OCI-LY1 (cell line): ENCODE data around the gene DEGS2.

Experiments used
- H2AFZ ChIP-seq: fragments of 200-600 bp; sonication (generic), shearing (Covaris generic); 2 replicates; pipeline ENCODE4 v1.6.0; 2014; ENCODE audit warnings: antibody characterized with exemption, mild to moderate bottlenecking, low read length
- H3F3A ChIP-seq: fragments of 200-600 bp; sonication (generic), shearing (Covaris generic); 2 replicates; pipeline ENCODE4 v1.6.0; 2014; ENCODE audit warnings: mild to moderate bottlenecking, antibody characterized with exemption, low read length, moderate library complexity; ENCODE audit not compliant: insufficient read depth
- H3K27ac ChIP-seq: fragments of 200-600 bp; sonication (generic); 2 replicates; pipeline ENCODE4 v1.5.1; 2014; ENCODE audit warnings: low read length, mixed run types, mild to moderate bottlenecking, low read depth; ENCODE audit not compliant: poor library complexity, severe bottlenecking
- H3K27me3 ChIP-seq: fragments of 200-600 bp; sonication (generic); 2 replicates; pipeline ENCODE4 v1.6.0; 2014; ENCODE audit warnings: antibody characterized with exemption, mild to moderate bottlenecking, low read length, moderate library complexity; ENCODE audit not compliant: insufficient read depth
- H3K36me3 ChIP-seq: fragments of 200-600 bp; sonication (generic); 2 replicates; pipeline ENCODE4 v1.6.1; 2014; ENCODE audit warnings: mild to moderate bottlenecking, antibody characterized with exemption, low read length, moderate library complexity, mixed read lengths; ENCODE audit not compliant: insufficient read depth
- H3K4me1 ChIP-seq: fragments of 200-600 bp; sonication (generic); 2 replicates; pipeline ENCODE4 v1.5.1; 2014; ENCODE audit warnings: mild to moderate bottlenecking, low read length, moderate library complexity; ENCODE audit not compliant: insufficient read depth, severe bottlenecking
- H3K4me2 ChIP-seq: fragments of 200-600 bp; sonication (generic), shearing (Covaris generic); 2 replicates; pipeline ENCODE4 v1.6.1; 2014; ENCODE audit warnings: low read length
- H3K4me3 ChIP-seq: fragments of 200-600 bp; sonication (generic); 2 replicates; pipeline ENCODE4 v1.5.1; 2014; ENCODE audit warnings: low read length, low read depth, mild to moderate bottlenecking, mixed read lengths; ENCODE audit not compliant: poor library complexity, severe bottlenecking
- H3K79me2 ChIP-seq: fragments of 200-600 bp; shearing (Covaris generic); 2 replicates; pipeline ENCODE4 v1.6.1; 2016; ENCODE audit warnings: mixed run types, low read length, mixed read lengths; ENCODE audit not compliant: insufficient read depth
- H3K9ac ChIP-seq: fragments of 200-600 bp; sonication (generic), shearing (Covaris generic); 2 replicates; pipeline ENCODE4 v1.6.1; 2014; ENCODE audit warnings: mild to moderate bottlenecking, low read length, mixed read lengths
- H3K9me2 ChIP-seq: fragments of 200-600 bp; sonication (generic), shearing (Covaris generic); 2 replicates; pipeline ENCODE4 v1.6.1; 2014; ENCODE audit warnings: low read depth, mild to moderate bottlenecking, low read length, mixed read lengths
- H3K9me3 ChIP-seq: fragments of 200-600 bp; shearing (Covaris generic); 2 replicates; pipeline ENCODE4 v1.6.1; 2014; ENCODE audit warnings: low read length, mixed read lengths
- H4K20me1 ChIP-seq: fragments of 200-600 bp; sonication (generic), shearing (Covaris generic); 2 replicates; pipeline ENCODE4 v1.6.0; 2016; ENCODE audit warnings: mild to moderate bottlenecking, low read length; ENCODE audit not compliant: insufficient read depth
- EZH2 ChIP-seq: fragments of 200-600 bp; sonication (generic), shearing (Covaris generic); IDR thresholded peaks from 2 replicates; pipeline ENCODE4 v1.8.0; 2017; ENCODE audit warnings: borderline replicate concordance, mixed run types, mild to moderate bottlenecking, antibody characterized with exemption, low read length, moderate library complexity, mixed read lengths
- TF ChIP-seq, protein P1 (sequence below): fragments of 200-600 bp; sonication (generic), shearing (Covaris generic); IDR thresholded peaks from 2 replicates; pipeline ENCODE4 v1.5.1; 2017; ENCODE audit warnings: mild to moderate bottlenecking, antibody characterized with exemption, low read length, moderate library complexity, mixed read lengths

The DEGS2 gene

DNA sequence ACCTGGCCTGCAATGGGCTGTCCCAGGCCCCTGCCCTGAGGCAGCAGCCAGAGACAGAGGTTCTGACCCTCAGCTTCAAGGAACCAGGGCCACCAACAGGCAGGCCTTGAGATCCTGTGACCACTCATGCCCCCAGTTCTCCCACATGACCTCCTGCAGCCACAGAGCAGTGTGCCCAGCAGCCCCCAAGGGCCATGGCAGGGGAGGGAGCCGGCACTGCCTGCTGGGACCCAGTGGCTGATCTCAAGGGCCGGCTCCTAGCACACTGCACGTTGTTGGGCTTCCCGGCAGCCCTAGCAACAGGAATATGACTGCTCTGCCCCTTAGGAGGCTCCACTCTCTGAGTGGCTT, 14.8 kb downstream of the DEGS2 start:
- no peak overlapping the region for H3K27ac ChIP-seq
- no peaks in the 10 kb centered on the region for H3K36me3 ChIP-seq
- no peak overlapping the region for H2AFZ ChIP-seq
- no peaks in the 10 kb centered on the region for H3F3A ChIP-seq
- peaks cover 18% of the 10 kb centered on the region for H3K4me1 ChIP-seq
- no peaks in the 10 kb centered on the region for H3K79me2 ChIP-seq
- H3K9me3 ChIP-seq: no peaks in the 10 kb centered on the region
- no peak overlapping the region for H3K9ac ChIP-seq
- no peak overlapping the region for H3K4me3 ChIP-seq
- no peaks in the 10 kb centered on the region for H3K27me3 ChIP-seq
- no peaks in the 10 kb centered on the region for H3K9me2 ChIP-seq
- H3K4me2 ChIP-seq: no peak overlapping the region
- no peaks in the 10 kb centered on the region for H4K20me1 ChIP-seq
- TF ChIP-seq, protein P1, sequence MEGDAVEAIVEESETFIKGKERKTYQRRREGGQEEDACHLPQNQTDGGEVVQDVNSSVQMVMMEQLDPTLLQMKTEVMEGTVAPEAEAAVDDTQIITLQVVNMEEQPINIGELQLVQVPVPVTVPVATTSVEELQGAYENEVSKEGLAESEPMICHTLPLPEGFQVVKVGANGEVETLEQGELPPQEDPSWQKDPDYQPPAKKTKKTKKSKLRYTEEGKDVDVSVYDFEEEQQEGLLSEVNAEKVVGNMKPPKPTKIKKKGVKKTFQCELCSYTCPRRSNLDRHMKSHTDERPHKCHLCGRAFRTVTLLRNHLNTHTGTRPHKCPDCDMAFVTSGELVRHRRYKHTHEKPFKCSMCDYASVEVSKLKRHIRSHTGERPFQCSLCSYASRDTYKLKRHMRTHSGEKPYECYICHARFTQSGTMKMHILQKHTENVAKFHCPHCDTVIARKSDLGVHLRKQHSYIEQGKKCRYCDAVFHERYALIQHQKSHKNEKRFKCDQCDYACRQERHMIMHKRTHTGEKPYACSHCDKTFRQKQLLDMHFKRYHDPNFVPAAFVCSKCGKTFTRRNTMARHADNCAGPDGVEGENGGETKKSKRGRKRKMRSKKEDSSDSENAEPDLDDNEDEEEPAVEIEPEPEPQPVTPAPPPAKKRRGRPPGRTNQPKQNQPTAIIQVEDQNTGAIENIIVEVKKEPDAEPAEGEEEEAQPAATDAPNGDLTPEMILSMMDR: no peak
- no peak for TF ChIP-seq EZH2

DNA sequence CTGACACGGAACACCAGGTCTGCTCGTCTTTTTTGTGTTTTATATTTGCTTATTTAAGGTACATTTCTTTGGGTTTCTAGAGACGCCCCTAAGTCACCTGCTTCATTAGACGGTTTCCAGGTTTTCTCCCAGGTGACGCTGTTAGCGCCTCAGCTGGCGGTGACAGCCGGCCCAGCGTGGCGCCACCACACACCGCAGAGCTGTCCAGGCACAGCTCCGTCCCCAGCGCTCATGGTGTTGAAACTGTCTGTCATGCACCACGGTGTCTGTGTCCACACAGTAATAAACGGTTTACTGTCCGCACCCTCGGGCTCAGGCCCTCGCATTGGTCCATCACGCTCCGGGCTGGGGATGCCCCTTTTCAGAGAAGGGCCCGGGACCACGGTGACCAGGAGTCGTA, 15.5 kb downstream of the DEGS2 start:
- Histone ChIP-seq H3K79me2 (no peaks in the 10 kb centered on the region), H3F3A (no peaks in the 10 kb centered on the region), H4K20me1 (no peaks in the 10 kb centered on the region), H3K27ac (no peak overlapping the region), H3K27me3 (no peaks in the 10 kb centered on the region), H3K36me3 (no peaks in the 10 kb centered on the region), H3K9me3 (no peaks in the 10 kb centered on the region), H3K4me2 (no peak overlapping the region), H2AFZ (no peak overlapping the region), H3K9me2 (no peaks in the 10 kb centered on the region), H3K4me3 (no peak overlapping the region), H3K4me1 (peaks cover 18% of the 10 kb centered on the region), H3K9ac (no peak overlapping the region)
- TF ChIP-seq EZH2: no peak
- TF ChIP-seq, protein P1: no peak

DNA sequence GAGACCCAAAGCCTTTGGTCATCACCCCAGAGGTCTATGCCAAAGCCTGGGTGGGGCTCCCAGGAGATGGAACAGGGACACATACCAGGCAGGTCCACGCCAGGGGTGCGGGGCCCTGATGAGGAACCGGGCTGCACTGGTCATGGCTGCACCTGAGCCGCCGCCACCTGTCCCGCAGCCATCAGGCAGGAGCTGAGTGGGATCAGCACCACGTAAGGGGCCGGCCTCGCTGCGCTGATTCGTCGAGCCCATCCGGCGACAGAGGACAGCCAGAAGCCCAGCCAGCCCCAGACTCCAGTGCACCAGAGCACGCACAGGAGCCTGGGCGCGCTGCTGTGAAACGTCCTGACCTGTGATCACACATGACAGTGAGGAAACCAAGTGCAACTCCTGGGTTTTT, 15.9 kb downstream of the DEGS2 start:
- H3K4me1 ChIP-seq: peaks cover 18% of the 10 kb centered on the region
- H2AFZ ChIP-seq: no peak overlapping the region
- no peak overlapping the region for H3K4me2 ChIP-seq
- no peaks in the 10 kb centered on the region for H4K20me1 ChIP-seq
- TF ChIP-seq EZH2: no peak
- TF ChIP-seq, protein P1: no peak
- H3K9me3 ChIP-seq: no peaks in the 10 kb centered on the region
- H3K79me2 ChIP-seq: no peaks in the 10 kb centered on the region
- H3K9me2 ChIP-seq: no peaks in the 10 kb centered on the region
- H3K4me3 ChIP-seq: no peak overlapping the region
- no peaks in the 10 kb centered on the region for H3F3A ChIP-seq
- H3K27ac ChIP-seq: no peak overlapping the region
- H3K27me3 ChIP-seq: no peaks in the 10 kb centered on the region
- H3K9ac ChIP-seq: no peak overlapping the region
- H3K36me3 ChIP-seq: no peaks in the 10 kb centered on the region
